K562 (cell line): ENCODE data around the gene SNX20. TPM values are rescaled to one million over a fixed set of nuclear protein-coding genes. Genes with fewer than 3 reads are reported as not detected.

Source experiments
- ATF3 ChIP-seq, 2 experiments: fragments of 450-650 bp in 1 of 2; sonication (generic) in 1 of 2; formaldehyde crosslinking in 1 of 2; IDR thresholded peaks in 1 of 2; conservative IDR thresholded peaks in 1 of 2; 2 replicates each; pipeline versions ENCODE4 v1.6.1 to v1.8.1; 2016 to 2023; ENCODE audit warnings: mild to moderate bottlenecking in 2 of 2, moderate library complexity in 2 of 2, inconsistent platforms in 1 of 2, missing genetic modification reagents in 1 of 2
- BCL6 ChIP-seq: fragments of 250-450 bp; sonication (Bioruptor Pico); IDR thresholded peaks from 2 replicates; pipeline ENCODE4 v1.4.0; 2020
- CEBPB ChIP-seq: fragments of 450-650 bp; IDR thresholded peaks from 2 replicates; pipeline ENCODE4 v1.6.1; 2016; ENCODE audit warnings: missing genetic modification characterization, missing compliant biosample characterization
- CLOCK ChIP-seq: fragments of 250-450 bp; sonication (Bioruptor Pico); IDR thresholded peaks from 2 replicates; pipeline ENCODE4 v1.4.0; 2020; ENCODE audit warnings: mild to moderate bottlenecking, moderate library complexity, borderline replicate concordance
- ETS2 ChIP-seq: IDR thresholded peaks from 2 replicates; pipeline ENCODE4 v1.6.1; 2016; ENCODE audit warnings: borderline replicate concordance, missing genetic modification characterization, mild to moderate bottlenecking, moderate library complexity, missing compliant biosample characterization; ENCODE audit not compliant: poor library complexity, severe bottlenecking
- ETV6 ChIP-seq, 3 experiments: fragments of 150-350 bp in 1 of 3; sonication (generic) in 1 of 3; formaldehyde crosslinking in 1 of 3; IDR thresholded peaks; 2 replicates each; pipeline versions ENCODE4 v1.6.1 to v1.8.0; 2014 to 2022; ENCODE audit warnings: borderline replicate concordance in 2 of 3, low read depth in 2 of 3, antibody characterized with exemption in 1 of 3, low read length in 1 of 3, mild to moderate bottlenecking in 1 of 3, missing genetic modification reagents in 1 of 3
- FIP1L1 ChIP-seq: fragments of 200-400 bp; formaldehyde crosslinking; IDR thresholded peaks from 2 replicates; pipeline ENCODE4 v1.6.1; 2018; ENCODE audit warnings: mild to moderate bottlenecking, low read depth, low read length; ENCODE audit not compliant: poor library complexity, severe bottlenecking
- HDAC1 ChIP-seq, 2 experiments: fragments of 450-650 bp; IDR thresholded peaks; 2 replicates each; pipeline ENCODE4 v1.6.1; 2016 to 2017; ENCODE audit warnings: inconsistent platforms in 1 of 2, mild to moderate bottlenecking in 1 of 2, moderate library complexity in 1 of 2
- JUND ChIP-seq, 2 experiments: IDR thresholded peaks; 2 replicates in 1 of 2; 3 replicates in 1 of 2; pipeline ENCODE4 v1.6.1; 2011; ENCODE audit warnings: borderline replicate concordance in 2 of 2, low read depth in 2 of 2, low read length in 2 of 2, improper control_type of control experiment in 1 of 2, missing biosample characterization in 1 of 2, missing genetic modification characterization in 1 of 2, missing genetic modification reagents in 1 of 2
- L3MBTL2 ChIP-seq: fragments of 450-650 bp; IDR thresholded peaks from 2 replicates; pipeline ENCODE4 v1.6.1; 2016; ENCODE audit warnings: mild to moderate bottlenecking, moderate library complexity
- NFATC3 ChIP-seq: fragments of 450-650 bp; IDR thresholded peaks from 2 replicates; pipeline ENCODE4 v1.6.1; 2017; ENCODE audit warnings: mild to moderate bottlenecking
- RBM15 ChIP-seq: fragments of 200-400 bp; formaldehyde crosslinking; IDR thresholded peaks from 2 replicates; pipeline ENCODE4 v1.6.1; 2018; ENCODE audit warnings: mild to moderate bottlenecking, low read length, moderate library complexity; ENCODE audit not compliant: insufficient read depth
- TAF9B ChIP-seq: fragments of 450-650 bp; IDR thresholded peaks from 2 replicates; pipeline ENCODE4 v1.6.1; 2018; ENCODE audit warnings: mild to moderate bottlenecking; ENCODE audit not compliant: partially characterized antibody
- ZEB2 ChIP-seq: fragments of 450-650 bp; IDR thresholded peaks from 2 replicates; pipeline ENCODE4 v1.6.1; 2016
- ZNF589 ChIP-seq: fragments of 200-800 bp; sonication (Bioruptor generic); IDR thresholded peaks from 2 replicates; pipeline ENCODE4 v1.6.1; 2016; ENCODE audit warnings: low read depth, missing genetic modification characterization, missing compliant biosample characterization
- polyA plus RNA-seq, 8 experiments: library from polyadenylated mRNA; depleted of rRNA in 4 of 8; stranded (reverse) in 5 of 8; unstranded in 3 of 8; fragments of >200 nt; fragmentation: Nextera tagmentation in 2 of 8; fragmentation: Illumina TruSeq in 1 of 8; extraction: Ambion mirVana in 2 of 8; extraction: Trizol in 1 of 8; gene quantifications; 2 replicates each; pipeline versions ENCODE4 v1.2.1 to v1.2.3, GENCODE V29; 2011 to 2014; ENCODE audit warnings: inconsistent platforms in 1 of 8, missing spikeins in 1 of 8
- total RNA-seq, 7 experiments: library from RNA; depleted of rRNA in 6 of 7; stranded (reverse); fragments of >200 nt in 6 of 7; fragmentation: Illumina TruSeq in 2 of 7; extraction: Trizol in 2 of 7; gene quantifications; 2 replicates each; pipeline versions ENCODE4 v1.2.1 to v1.2.3, GENCODE V29; 2011 to 2021; ENCODE audit warnings: low replicate concordance in 1 of 7
- TF ChIP-seq, protein P1 (sequence below), 2 experiments: fragments of 250-450 bp in 1 of 2; fragments of 450-650 bp in 1 of 2; sonication (Bioruptor Pico) in 1 of 2; IDR thresholded peaks; 2 replicates each; pipeline versions ENCODE4 v1.6.1 to v1.8.0; 2016 to 2021; ENCODE audit warnings: mild to moderate bottlenecking in 2 of 2, moderate library complexity in 2 of 2, missing compliant biosample characterization in 1 of 2, missing genetic modification characterization in 1 of 2
- TF ChIP-seq, protein P2 (sequence below): sonication (generic); formaldehyde crosslinking; IDR thresholded peaks from 2 replicates; pipeline ENCODE4 v1.8.1; 2022; ENCODE audit warnings: missing genetic modification reagents
- TF ChIP-seq, protein P3 (sequence below): fragments of 450-650 bp; formaldehyde crosslinking; IDR thresholded peaks from 2 replicates; pipeline ENCODE4 v1.4.0; 2022; ENCODE audit warnings: mild to moderate bottlenecking, moderate library complexity

The SNX20 gene
- total and polyA plus RNA-seq, 9 of the 15 experiments (the other 6 are each of a cell fraction or from before 2014, with no cell fraction given), result 0.04 to 0.07 TPM; not detected in 7

DNA sequence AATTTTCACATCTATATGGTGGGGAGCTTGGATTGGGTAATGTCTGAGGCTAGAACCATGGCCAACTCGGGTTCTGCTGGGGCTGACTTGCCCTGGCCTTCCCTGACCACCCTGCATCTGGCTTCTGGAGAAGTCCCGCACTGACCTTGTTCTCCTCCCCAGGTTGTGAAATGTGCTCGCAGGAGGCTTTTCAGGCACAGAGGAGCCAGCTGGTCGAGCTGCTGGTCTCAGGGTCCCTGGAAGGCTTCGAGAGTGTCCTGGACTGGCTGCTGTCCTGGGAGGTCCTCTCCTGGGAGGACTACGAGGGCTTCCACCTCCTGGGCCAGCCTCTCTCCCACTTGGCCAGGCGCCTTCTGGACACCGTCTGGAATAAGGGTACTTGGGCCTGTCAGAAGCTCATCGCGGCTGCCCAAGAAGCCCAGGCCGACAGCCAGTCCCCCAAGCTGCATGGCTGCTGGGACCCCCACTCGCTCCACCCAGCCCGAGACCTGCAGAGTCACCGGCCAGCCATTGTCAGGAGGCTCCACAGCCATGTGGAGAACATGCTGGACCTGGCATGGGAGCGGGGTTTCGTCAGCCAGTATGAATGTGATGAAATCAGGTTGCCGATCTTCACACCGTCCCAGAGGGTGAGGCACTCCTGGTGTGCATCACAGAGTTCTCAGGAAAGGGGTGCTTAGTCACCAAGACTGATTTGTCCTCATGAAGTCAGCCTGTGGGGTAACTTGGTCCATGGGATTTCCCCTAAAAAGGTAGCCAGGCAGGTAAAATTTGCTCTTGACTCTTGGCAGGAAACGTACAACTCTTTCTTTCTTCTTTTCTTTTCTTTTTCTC lies 18.4 kb upstream of the SNX20 start (continued):
- peak; percentile 86 for TF ChIP-seq ATF3 (IDR thresholded peaks at IDR 0.05)
- TF ChIP-seq ATF3 (CRISPR knock-in tag; conservative IDR thresholded peaks at IDR 0.05), result no peak
- TF ChIP-seq, protein P1, sequence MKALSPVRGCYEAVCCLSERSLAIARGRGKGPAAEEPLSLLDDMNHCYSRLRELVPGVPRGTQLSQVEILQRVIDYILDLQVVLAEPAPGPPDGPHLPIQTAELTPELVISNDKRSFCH (CRISPR knock-in tag; IDR thresholded peaks at IDR 0.05), result no peak
- TF ChIP-seq, protein P1 (tag; IDR thresholded peaks at IDR 0.05), result no peak
- peak; percentile 70; the same call in 1 of the 2 replicates for TF ChIP-seq ZNF589 (CRISPR knock-in tag)
- TF ChIP-seq, protein P2, sequence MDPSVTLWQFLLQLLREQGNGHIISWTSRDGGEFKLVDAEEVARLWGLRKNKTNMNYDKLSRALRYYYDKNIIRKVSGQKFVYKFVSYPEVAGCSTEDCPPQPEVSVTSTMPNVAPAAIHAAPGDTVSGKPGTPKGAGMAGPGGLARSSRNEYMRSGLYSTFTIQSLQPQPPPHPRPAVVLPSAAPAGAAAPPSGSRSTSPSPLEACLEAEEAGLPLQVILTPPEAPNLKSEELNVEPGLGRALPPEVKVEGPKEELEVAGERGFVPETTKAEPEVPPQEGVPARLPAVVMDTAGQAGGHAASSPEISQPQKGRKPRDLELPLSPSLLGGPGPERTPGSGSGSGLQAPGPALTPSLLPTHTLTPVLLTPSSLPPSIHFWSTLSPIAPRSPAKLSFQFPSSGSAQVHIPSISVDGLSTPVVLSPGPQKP (CRISPR knock-in tag), result no peak
- TF ChIP-seq HDAC1 (IDR thresholded peaks at IDR 0.05), result no peak
- TF ChIP-seq L3MBTL2, result peak; percentile 97
- no peak for TF ChIP-seq TAF9B
- TF ChIP-seq, protein P3, sequence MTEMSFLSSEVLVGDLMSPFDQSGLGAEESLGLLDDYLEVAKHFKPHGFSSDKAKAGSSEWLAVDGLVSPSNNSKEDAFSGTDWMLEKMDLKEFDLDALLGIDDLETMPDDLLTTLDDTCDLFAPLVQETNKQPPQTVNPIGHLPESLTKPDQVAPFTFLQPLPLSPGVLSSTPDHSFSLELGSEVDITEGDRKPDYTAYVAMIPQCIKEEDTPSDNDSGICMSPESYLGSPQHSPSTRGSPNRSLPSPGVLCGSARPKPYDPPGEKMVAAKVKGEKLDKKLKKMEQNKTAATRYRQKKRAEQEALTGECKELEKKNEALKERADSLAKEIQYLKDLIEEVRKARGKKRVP (CRISPR knock-in tag), result no peak
- TF ChIP-seq FIP1L1, result no peak
- peak; percentile 74 for TF ChIP-seq CEBPB (tag)
- no peak for TF ChIP-seq RBM15
- no peak for TF ChIP-seq ETS2 (tag)
- no peak for TF ChIP-seq BCL6 (CRISPR knock-in tag)
- no peak for TF ChIP-seq NFATC3
- TF ChIP-seq JUND (IDR thresholded peaks at IDR 0.05; ENCODE audit: borderline replicate concordance, low read depth, low read length), result 0 out of 2 replicates have a peak, but pooled peaks have one; percentile 29
- peak; percentile 18; the same call in 1 of the 3 replicates for TF ChIP-seq JUND (tag; IDR thresholded peaks at IDR 0.05; ENCODE audit: borderline replicate concordance, low read depth, low read length)
- TF ChIP-seq ETV6 (IDR thresholded peaks at IDR 0.05; ENCODE audit: borderline replicate concordance in 1 of 2, low read depth in 2 of 2, low read length in 1 of 2), result no peak
- TF ChIP-seq ETV6 (CRISPR knock-in tag; IDR thresholded peaks at IDR 0.05; ENCODE audit: borderline replicate concordance), result no peak
- peak; percentile 24; the same call in 1 of the 2 replicates for TF ChIP-seq ZEB2
- no peak for TF ChIP-seq CLOCK
